Keratinocyte (primary cell): Measurements from ENCODE around the gene RBPJL. TPM values are rescaled to one million over a fixed set of nuclear protein-coding genes. Genes with fewer than 3 reads are reported as not detected.

Source experiments
- DNase-seq: peaks from one replicate; pipeline ENCODE4 v3.0.0-alpha.2; 2011; ENCODE audit warnings: low read depth, missing footprints, low spot score
- FAIRE-seq: peaks from 2 replicates; lab custom pipeline; 2011; peaks lifted over from hg19 to GRCh38; lab: Jason Lieb, UNC
- H2AFZ ChIP-seq: 2 replicates; pipeline ENCODE4 v1.6.0; 2012; ENCODE audit warnings: low read length, control low read depth, inconsistent platforms; ENCODE audit not compliant: control insufficient read depth
- H3K27ac ChIP-seq: 2 replicates; pipeline ENCODE4 v1.5.1; 2011; ENCODE audit warnings: low read length; ENCODE audit not compliant: control insufficient read depth, insufficient read depth
- H3K27me3 ChIP-seq: 3 replicates; pipeline ENCODE4 v1.6.0; 2011; ENCODE audit warnings: low read length; ENCODE audit not compliant: control insufficient read depth, insufficient read depth; ENCODE audit errors: extremely low read depth
- H3K36me3 ChIP-seq, 2 experiments: 2 replicates in 1 of 2; 3 replicates in 1 of 2; pipeline ENCODE4 v1.5.1; 2011; ENCODE audit warnings: low read length in 2 of 2, mild to moderate bottlenecking in 1 of 2; ENCODE audit not compliant: control insufficient read depth in 2 of 2, insufficient read depth in 2 of 2; ENCODE audit errors: extremely low read depth in 1 of 2
- H3K4me1 ChIP-seq: 3 replicates; pipeline ENCODE4 v1.5.1; 2011; ENCODE audit warnings: low read length; ENCODE audit not compliant: control insufficient read depth, insufficient read depth; ENCODE audit errors: extremely low read depth
- H3K4me2 ChIP-seq: 3 replicates; pipeline ENCODE4 v1.6.0; 2011; ENCODE audit warnings: low read depth, low read length; ENCODE audit not compliant: control insufficient read depth, insufficient read depth; ENCODE audit errors: extremely low read depth
- H3K4me3 ChIP-seq, 3 experiments: fragments of 200-600 bp in 1 of 3; sonication (generic) in 1 of 3; 2 replicates in 2 of 3; 3 replicates in 1 of 3; pipeline ENCODE4 v1.5.1; 2011 to 2016; ENCODE audit warnings: low read length in 3 of 3, mild to moderate bottlenecking in 3 of 3, control low read depth in 2 of 3, inconsistent platforms in 1 of 3, low read depth in 1 of 3, mixed read lengths in 1 of 3, mixed run types in 1 of 3, moderate library complexity in 1 of 3; ENCODE audit not compliant: control insufficient read depth in 2 of 3, insufficient read depth in 2 of 3; ENCODE audit errors: extremely low read depth in 1 of 3
- H3K79me2 ChIP-seq: 2 replicates; pipeline ENCODE4 v1.6.0; 2012; ENCODE audit warnings: low read length; ENCODE audit not compliant: control insufficient read depth, insufficient read depth
- H3K9ac ChIP-seq: 3 replicates; pipeline ENCODE4 v1.6.0; 2011; ENCODE audit warnings: low read length; ENCODE audit not compliant: control insufficient read depth, insufficient read depth; ENCODE audit errors: extremely low read depth
- H3K9me1 ChIP-seq: 3 replicates; pipeline ENCODE4 v1.6.0; 2011; ENCODE audit warnings: low read length; ENCODE audit not compliant: control insufficient read depth, insufficient read depth; ENCODE audit errors: extremely low read depth
- H3K9me3 ChIP-seq: 2 replicates; pipeline ENCODE4 v1.5.1; 2012; ENCODE audit warnings: low read depth, low read length; ENCODE audit not compliant: control insufficient read depth
- H4K20me1 ChIP-seq: 3 replicates; pipeline ENCODE4 v1.6.0; 2011; ENCODE audit warnings: low read length; ENCODE audit not compliant: control insufficient read depth, insufficient read depth; ENCODE audit errors: extremely low read depth
- CTCF ChIP-seq, 3 experiments: IDR thresholded peaks in 1 of 3; conservative IDR thresholded peaks in 1 of 3; optimal IDR thresholded peaks in 1 of 3; 2 replicates in 2 of 3; 3 replicates in 1 of 3; pipeline versions ENCODE3 to v1.5.1; 2011; ENCODE audit warnings: low read length in 3 of 3, mild to moderate bottlenecking in 3 of 3, moderate library complexity in 2 of 3, control low read depth in 1 of 3, inconsistent platforms in 1 of 3; ENCODE audit not compliant: insufficient read depth in 2 of 3; ENCODE audit errors: extremely low read depth in 1 of 3
- EZH2 ChIP-seq: IDR thresholded peaks from one replicate; pipeline ENCODE4 v1.6.1; 2012; ENCODE audit warnings: inconsistent platforms, mild to moderate bottlenecking, low read length, moderate library complexity
- dilution Hi-C: fragments of 300-500 bp; cut with MboI; formaldehyde crosslinking; loops from one replicate; pipeline ENCODE4 v1.7.0; 2020; ENCODE audit warnings: low sequenced_read_pairs; ENCODE audit not compliant: extremely low pct_ligation_motif_present
- polyA plus RNA-seq, 5 experiments: library from polyadenylated mRNA; depleted of rRNA in 3 of 5; stranded (reverse) in 3 of 5; stranded (forward) in 1 of 5; unstranded in 1 of 5; fragments of >200 nt; gene quantifications; 1 replicate in 1 of 5; 2 replicates in 3 of 5; 3 replicates in 1 of 5; pipeline versions ENCODE4 v1.2.1 to v1.2.3, GENCODE V29; 2011 to 2012; ENCODE audit warnings: missing spikeins in 2 of 5, low read depth in 1 of 5, low replicate concordance in 1 of 5

The RBPJL gene
- polyA plus RNA-seq, 1 donor (not counting 4 experiments of a cell fraction or from before 2014, with no cell fraction given) = not detected

DNA sequence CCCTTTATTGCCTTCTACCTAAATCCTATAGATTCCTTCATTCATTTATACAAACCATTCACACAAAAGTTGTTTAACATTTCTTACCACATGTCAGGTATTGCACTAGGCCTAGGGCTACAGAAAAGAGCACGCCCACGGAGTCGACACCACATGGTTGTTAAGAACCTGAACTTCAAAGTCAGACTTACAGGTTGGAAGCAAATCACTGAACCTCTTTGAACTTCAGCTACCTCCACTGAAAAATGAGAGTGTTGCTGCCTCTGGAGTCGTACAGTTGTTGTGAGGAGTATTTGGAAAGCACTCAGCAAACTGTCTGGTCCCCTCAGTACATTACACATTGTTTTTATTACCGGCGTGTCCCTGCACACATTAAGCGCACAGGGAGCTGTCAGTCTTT is 48.9 kb upstream of the RBPJL start:
- no peak for TF ChIP-seq CTCF (optimal IDR thresholded peaks at IDR 0.05 in 1 of 3, IDR thresholded peaks at IDR 0.05 in 1 of 3, conservative IDR thresholded peaks at IDR 0.05 in 1 of 3; ENCODE audit: extremely low read depth in 1 of 3, insufficient read depth in 2 of 3, low read length in 3 of 3)
- no peak for TF ChIP-seq EZH2
- no peak for FAIRE-seq
- Histone ChIP-seq H2AFZ (no peak overlapping the region), H3K36me3 (no peaks in the 10 kb centered on the region), H4K20me1 (no peaks in the 10 kb centered on the region), H3K27ac (no peak overlapping the region), H3K27me3 (no peaks in the 10 kb centered on the region), H3K4me2 (no peak overlapping the region), H3K9me3 (no peaks in the 10 kb centered on the region), H3K9me1 (no peaks in the 10 kb centered on the region), H3K4me3 (no peak overlapping the region), H3K9ac (no peak overlapping the region), H3K4me1 (peaks cover 12% of the 10 kb centered on the region), H3K79me2 (no peaks in the 10 kb centered on the region)
- dilution Hi-C loops = no loop called here
- DNase-seq = no peak

DNA sequence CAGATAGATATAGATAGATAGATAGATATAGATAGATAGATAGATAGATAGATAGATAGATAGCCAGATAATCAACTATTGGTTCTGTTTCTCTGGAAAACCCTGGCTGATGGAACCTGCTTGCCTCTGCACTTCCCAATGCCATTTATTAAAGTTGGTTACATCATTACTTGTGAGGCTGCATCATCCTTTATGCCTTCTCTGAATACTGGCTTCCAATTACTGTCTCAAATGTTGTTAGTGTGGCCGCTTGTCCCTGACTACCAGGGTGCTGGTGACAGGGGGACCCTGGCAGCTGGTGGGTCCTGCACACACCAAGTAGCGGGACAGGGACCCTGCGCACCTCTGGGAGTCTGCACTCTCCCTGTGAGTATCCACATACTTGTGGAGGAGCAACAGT is 48.4 kb upstream of the RBPJL start:
- Histone ChIP-seq H3K9me1 (no peaks in the 10 kb centered on the region), H3K36me3 (no peaks in the 10 kb centered on the region), H4K20me1 (no peaks in the 10 kb centered on the region), H3K9ac (no peak overlapping the region), H3K79me2 (no peaks in the 10 kb centered on the region), H3K27ac (no peak overlapping the region), H2AFZ (no peak overlapping the region), H3K27me3 (no peaks in the 10 kb centered on the region), H3K9me3 (no peaks in the 10 kb centered on the region), H3K4me1 (peaks cover 12% of the 10 kb centered on the region), H3K4me3 (no peak overlapping the region), H3K4me2 (no peak overlapping the region)
- dilution Hi-C loops = no loop called here
- FAIRE-seq (no peak), DNase-seq (no peak)
- no peak for TF ChIP-seq EZH2
- no peak for TF ChIP-seq CTCF (optimal IDR thresholded peaks at IDR 0.05 in 1 of 3, IDR thresholded peaks at IDR 0.05 in 1 of 3, conservative IDR thresholded peaks at IDR 0.05 in 1 of 3; ENCODE audit: extremely low read depth in 1 of 3, insufficient read depth in 2 of 3, low read length in 3 of 3)
